Suprapubic skin (tissue), 3 donors: ENCODE measurements around the gene IL23R.

Source experiments
- CTCF ChIP-seq, 2 donors: fragments of 200-600 bp in 1 of 2; fragments of 450-650 bp in 1 of 2; sonication (generic) in 1 of 2; IDR thresholded peaks; one replicate each; pipeline ENCODE4 v1.5.1; 2016 to 2019; ENCODE audit warnings: antibody characterized with exemption in 2 of 2, mild to moderate bottlenecking in 1 of 2, moderate library complexity in 1 of 2
- POLR2AphosphoS5 ChIP-seq, 3 donors: sonication (generic); formaldehyde crosslinking; IDR thresholded peaks; one replicate each; pipeline ENCODE4 v1.6.1; 2017; ENCODE audit warnings: antibody characterized with exemption in 3 of 3

DNA sequence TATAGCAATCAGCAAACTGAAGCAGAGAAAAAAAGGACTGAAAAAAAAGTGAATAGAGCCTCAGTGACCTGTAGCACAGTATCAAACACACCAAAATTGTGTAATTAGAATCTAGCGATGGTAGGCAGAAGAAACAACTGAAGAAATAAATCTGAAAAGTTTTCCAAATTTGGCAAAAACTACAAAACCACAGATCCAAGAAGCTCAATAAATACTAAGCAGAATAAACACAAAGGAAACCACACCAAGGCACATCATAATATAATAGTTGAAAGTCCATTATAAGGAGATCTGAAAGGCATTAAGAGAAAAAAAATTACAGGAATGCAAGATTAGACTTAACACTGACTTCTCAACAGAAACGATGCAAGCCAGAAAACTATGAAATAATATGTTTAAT is 134.3 kb downstream of the IL23R start:
- TF ChIP-seq POLR2AphosphoS5 (IDR thresholded peaks at IDR 0.05) (no peak), CTCF (IDR thresholded peaks at IDR 0.05) (no peak)
